Right cardiac atrium (tissue), 5 donors: ENCODE data around the gene SYNJ2. TPM values are rescaled to one million over a fixed set of nuclear protein-coding genes. Genes with fewer than 3 reads are reported as not detected.
A peak's percentile ranks its signal among the peaks of the same experiment; 100 is the strongest.

Source experiments
- ATAC-seq, 2 donors: fragments of 200-7000 bp; cut with Tn5 transposase; one replicate each; pipeline versions ENCODE4 v1.8.0 to v1.9.1; 2020; ENCODE audit warnings: moderate library complexity in 2 of 2, mild to moderate bottlenecking in 1 of 2
- DNase-seq, 3 donors: peaks; one replicate each; pipeline ENCODE4 v3.0.0-alpha.2; 2020
- H3K27ac ChIP-seq: one replicate; pipeline ENCODE4 v1.5.1; 2013; ENCODE audit warnings: mild to moderate bottlenecking, low read length, control low read depth, moderate library complexity
- H3K27me3 ChIP-seq: one replicate; pipeline ENCODE4 v1.6.1; 2013; ENCODE audit not compliant: control insufficient read depth, insufficient read depth
- H3K4me1 ChIP-seq: one replicate; pipeline ENCODE4 v1.6.1; 2013; ENCODE audit warnings: low read length; ENCODE audit not compliant: control insufficient read depth, insufficient read depth
- H3K4me3 ChIP-seq: one replicate; pipeline ENCODE4 v1.5.1; 2013; ENCODE audit warnings: low read length, control low read depth
- H3K9me3 ChIP-seq: one replicate; pipeline ENCODE4 v1.6.1; 2013; ENCODE audit warnings: low read length; ENCODE audit not compliant: control insufficient read depth
- WGBS: extraction: QIAGEN DNeasy Blood & Tissue Kit; methylation state at CpG from one replicate; pipeline ENCODE4 v1.1.7; 2013; 5-methylcytosine and 5-hydroxymethylcytosine counted together
- intact Hi-C, 4 donors: fragments of 100-400 bp; cut with DNase I; formaldehyde crosslinking; loops; one replicate each; pipeline versions ENCODE4 v1.11.0 to v1.14.0; 2022 to 2023
- polyA plus RNA-seq: library from polyadenylated mRNA; stranded (reverse); fragments of 200-250 nt; gene quantifications from one replicate; pipeline ENCODE4 v1.2.3, GENCODE V29; 2013
- total RNA-seq, 4 donors: library from RNA; stranded (reverse); fragmentation: NEBNext Ultra II Directional; extraction: Animal tissue kit (Norgen Biotek cat#: 25700); gene quantifications; one replicate each; pipeline ENCODE4 v1.2.1, GENCODE V29; 2021
- donor health status: healthy with polysubstance abuse.
- donor health status: DM: no; HTN: yes; CAD: no.
- donor health status: DM: no; HTN: no; CAD: no.
- donor health status: DM: no; HTN: yes; CAD: no; lungs with severe emphysema.
- donor health status: DM: yes; HTN: yes; CAD: no.

The SYNJ2 gene
- total and polyA plus RNA-seq, 5 donors = 9.5 to 26.3 (median 19.6) TPM

GRCh38 chr6:157956171-157956730 is 25.4 kb upstream of the SYNJ2 start:
- ATAC-seq = no peak
- Histone ChIP-seq H3K27me3 (no peaks in the 10 kb centered on the region), H3K4me1 (no peaks in the 10 kb centered on the region), H3K9me3 (peaks cover 2% of the 10 kb centered on the region), H3K4me3 (no peak overlapping the region), H3K27ac (no peak overlapping the region)
- intact Hi-C loops = no loop called here
- 97% methylated on average over 12 of the region's 12 CpGs for WGBS
- no peak for DNase-seq

- no peaks in the 10 kb centered on the region for H3K27me3 ChIP-seq
- peaks cover 2% of the 10 kb centered on the region for H3K9me3 ChIP-seq
- DNase-seq (no peak), ATAC-seq (no peak)
- intact Hi-C loops = no loop called here
- H3K4me3 ChIP-seq = no peak overlapping the region
- WGBS = 90% methylated on average over 1 of the region's 1 CpG
- H3K27ac ChIP-seq = no peak overlapping the region
- no peaks in the 10 kb centered on the region for H3K4me1 ChIP-seq
Observed at GRCh38 chr6:157959451-157960227, 22.0 kb upstream of the SYNJ2 start.

DNA sequence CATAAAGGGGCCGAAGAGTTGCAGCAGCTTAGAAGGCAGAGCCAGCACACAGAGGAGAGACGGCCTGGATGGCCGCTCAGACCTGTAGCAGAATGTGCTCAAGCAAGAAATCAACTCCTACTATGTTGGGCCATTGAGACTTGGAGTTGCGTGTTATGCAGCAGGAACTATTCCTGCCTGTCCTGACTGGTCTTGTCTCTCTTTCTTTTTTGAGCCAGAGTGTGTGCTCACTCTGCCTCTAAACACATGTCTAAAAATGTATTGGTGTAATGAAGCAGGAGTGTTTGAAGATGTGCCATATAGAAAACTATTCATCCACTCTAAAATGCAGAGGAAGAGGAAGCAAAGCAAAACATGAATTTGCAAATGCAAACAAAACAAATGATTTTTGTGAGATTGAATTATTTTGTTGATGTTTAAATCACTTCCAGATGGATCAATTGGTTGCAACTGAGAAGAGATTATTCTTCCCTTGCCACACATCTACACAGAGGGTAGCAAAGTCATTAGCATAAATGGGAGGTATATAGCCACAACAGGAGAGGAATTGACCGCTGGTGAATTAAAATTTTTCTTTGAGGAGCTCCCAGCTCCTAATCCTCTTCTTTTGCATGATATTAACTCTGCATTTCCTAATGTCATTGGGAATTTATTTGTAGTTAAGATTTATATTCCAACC is 20.4 kb upstream of the SYNJ2 start:
- Histone ChIP-seq H3K27me3 (no peaks in the 10 kb centered on the region), H3K9me3 (peaks cover 2% of the 10 kb centered on the region), H3K4me3 (no peak overlapping the region), H3K27ac (peak overlapping the region; percentile 10), H3K4me1 (no peaks in the 10 kb centered on the region)
- DNase-seq = no peak
- WGBS = 90% methylated on average over 5 of the region's 5 CpGs
- intact Hi-C loops = no loop called here
- ATAC-seq = no peak

DNA sequence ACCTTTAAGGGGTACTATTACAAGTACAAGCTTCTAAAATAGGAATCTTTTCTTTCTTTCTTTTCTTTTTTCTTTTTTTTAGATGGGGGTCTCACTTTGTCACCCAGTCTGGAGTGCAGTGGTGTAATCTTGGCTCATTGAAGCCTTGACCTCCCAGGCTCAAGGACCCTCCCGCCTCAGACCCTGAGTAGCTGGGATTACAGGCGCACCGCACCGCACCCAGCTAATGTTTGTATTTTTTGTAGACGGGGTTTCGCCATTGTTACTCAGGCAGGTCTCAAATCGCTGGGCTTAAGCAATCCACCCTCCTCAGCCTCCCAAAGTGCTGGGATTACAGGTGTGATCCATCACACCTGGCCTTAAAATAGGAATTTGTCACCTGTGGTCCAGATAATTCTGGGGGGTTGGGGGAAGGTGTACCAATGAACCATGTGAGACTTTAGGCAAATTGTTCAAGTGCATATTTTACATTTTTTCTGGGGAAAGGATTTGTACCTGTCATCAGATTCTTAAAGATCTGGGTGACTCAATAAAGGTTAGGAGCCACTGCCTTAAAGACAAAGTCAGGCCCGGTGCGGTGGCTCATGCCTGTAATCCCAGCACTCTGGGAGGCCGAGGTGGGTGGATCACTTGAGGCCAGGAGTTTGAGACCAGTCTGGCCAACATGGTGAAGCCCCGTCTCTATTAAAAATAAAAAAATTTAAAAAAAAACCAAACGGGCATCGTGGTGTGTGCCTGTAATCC is 19.7 kb upstream of the SYNJ2 start:
- Histone ChIP-seq H3K27ac (no peak overlapping the region), H3K4me3 (no peak overlapping the region), H3K27me3 (no peaks in the 10 kb centered on the region), H3K4me1 (no peaks in the 10 kb centered on the region), H3K9me3 (peaks cover 2% of the 10 kb centered on the region)
- intact Hi-C loops = no loop called here
- 90% methylated on average over 13 of the region's 13 CpGs for WGBS
- ATAC-seq (no peak), DNase-seq (no peak)

- WGBS = 76% methylated on average over 12 of the region's 12 CpGs
- no peaks in the 10 kb centered on the region for H3K27me3 ChIP-seq
- H3K9me3 ChIP-seq = peaks cover 2% of the 10 kb centered on the region
- no peak overlapping the region for H3K4me3 ChIP-seq
- intact Hi-C loops = no loop called here
- no peak overlapping the region for H3K27ac ChIP-seq
- DNase-seq = no peak
- H3K4me1 ChIP-seq = no peaks in the 10 kb centered on the region
- no peak for ATAC-seq
Observed at GRCh38 chr6:157962601-157963302, 18.9 kb upstream of the SYNJ2 start.

GRCh38 chr6:157964100-157964499 is 17.6 kb upstream of the SYNJ2 start:
- no peak overlapping the region for H3K4me3 ChIP-seq
- intact Hi-C loops = no loop called here
- no peak for DNase-seq
- no peaks in the 10 kb centered on the region for H3K27me3 ChIP-seq
- H3K27ac ChIP-seq = no peak overlapping the region
- ATAC-seq = no peak
- H3K4me1 ChIP-seq = no peaks in the 10 kb centered on the region
- H3K9me3 ChIP-seq = no peaks in the 10 kb centered on the region
- 81% methylated on average over 3 of the region's 3 CpGs for WGBS

- intact Hi-C loops = no loop called here
- no peak for ATAC-seq
- Histone ChIP-seq H3K4me1 (no peaks in the 10 kb centered on the region), H3K27ac (no peak overlapping the region), H3K27me3 (no peaks in the 10 kb centered on the region), H3K9me3 (no peaks in the 10 kb centered on the region), H3K4me3 (no peak overlapping the region)
- DNase-seq = no peak
- WGBS = 98% methylated on average over 3 of the region's 3 CpGs
Observed at GRCh38 chr6:157965387-157965786, 16.3 kb upstream of the SYNJ2 start.

DNA sequence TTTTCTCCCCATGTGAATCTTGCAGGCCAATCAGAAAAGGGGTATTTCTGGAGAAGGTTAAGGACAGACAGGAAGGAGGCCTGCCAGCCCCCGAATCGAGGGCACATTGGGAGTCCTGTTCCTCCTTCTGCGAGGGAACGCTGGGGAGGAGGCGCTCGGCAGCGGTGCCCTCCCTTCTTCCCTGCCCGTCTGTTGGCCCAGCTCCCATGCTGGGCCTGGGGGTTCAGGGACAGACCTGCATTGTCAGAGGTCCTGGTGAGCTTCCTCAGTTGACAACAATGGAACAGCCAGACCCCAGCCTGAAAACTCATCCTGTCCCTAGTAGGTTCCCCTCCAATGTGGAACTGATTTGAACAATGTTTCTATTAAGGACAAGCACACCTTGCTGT is 15.1 kb upstream of the SYNJ2 start:
- ATAC-seq (no peak), DNase-seq (no peak)
- H3K27ac ChIP-seq = no peak overlapping the region
- H3K4me3 ChIP-seq = no peak overlapping the region
- intact Hi-C loops = no loop called here
- 89% methylated on average over 8 of the region's 8 CpGs for WGBS
- H3K27me3 ChIP-seq = no peaks in the 10 kb centered on the region
- H3K4me1 ChIP-seq = no peaks in the 10 kb centered on the region
- no peaks in the 10 kb centered on the region for H3K9me3 ChIP-seq

GRCh38 chr6:157967020-157967419 is 14.6 kb upstream of the SYNJ2 start:
- DNase-seq (no peak), ATAC-seq (no peak)
- Histone ChIP-seq H3K27me3 (no peaks in the 10 kb centered on the region), H3K4me1 (no peaks in the 10 kb centered on the region), H3K4me3 (no peak overlapping the region), H3K27ac (no peak overlapping the region), H3K9me3 (no peaks in the 10 kb centered on the region)
- 80% methylated on average over 6 of the region's 6 CpGs for WGBS
- intact Hi-C loops = no loop called here

GRCh38 chr6:157967486-157967885 is 14.2 kb upstream of the SYNJ2 start:
- Histone ChIP-seq H3K4me1 (no peaks in the 10 kb centered on the region), H3K27me3 (no peaks in the 10 kb centered on the region), H3K27ac (no peak overlapping the region), H3K4me3 (no peak overlapping the region), H3K9me3 (no peaks in the 10 kb centered on the region)
- intact Hi-C loops = no loop called here
- WGBS = 85% methylated on average over 8 of the region's 8 CpGs
- DNase-seq = no peak
- no peak for ATAC-seq
